Ramos (cell line): ENCODE data around the gene C6orf163.

ENCODE experiments used
- in situ Hi-C: fragments of 300-500 bp; cut with MboI; formaldehyde crosslinking; loops from one replicate; pipeline ENCODE4 v1.14.3; 2022; ENCODE audit warnings: low sequenced_read_pairs; ENCODE audit not compliant: unreplicated experiment

The C6orf163 gene

DNA sequence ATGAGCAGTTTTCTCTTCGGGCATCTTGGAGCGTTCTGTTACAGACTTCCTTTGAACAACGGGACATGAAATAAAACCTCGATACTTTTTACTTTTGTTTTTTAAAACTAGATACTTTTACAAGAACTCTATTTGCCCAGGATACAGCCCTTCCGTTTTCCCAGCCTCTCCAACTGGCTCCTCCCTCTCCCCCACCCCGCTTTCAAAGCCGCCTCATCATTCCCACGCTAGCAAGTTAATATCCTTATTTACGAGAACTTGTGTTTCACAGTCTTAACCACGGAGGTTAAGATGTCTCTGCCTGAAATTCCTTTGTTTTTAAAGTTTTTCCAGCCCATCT is 62.9 kb downstream of the C6orf163 start:
- in situ Hi-C loops: no loop called here

DNA sequence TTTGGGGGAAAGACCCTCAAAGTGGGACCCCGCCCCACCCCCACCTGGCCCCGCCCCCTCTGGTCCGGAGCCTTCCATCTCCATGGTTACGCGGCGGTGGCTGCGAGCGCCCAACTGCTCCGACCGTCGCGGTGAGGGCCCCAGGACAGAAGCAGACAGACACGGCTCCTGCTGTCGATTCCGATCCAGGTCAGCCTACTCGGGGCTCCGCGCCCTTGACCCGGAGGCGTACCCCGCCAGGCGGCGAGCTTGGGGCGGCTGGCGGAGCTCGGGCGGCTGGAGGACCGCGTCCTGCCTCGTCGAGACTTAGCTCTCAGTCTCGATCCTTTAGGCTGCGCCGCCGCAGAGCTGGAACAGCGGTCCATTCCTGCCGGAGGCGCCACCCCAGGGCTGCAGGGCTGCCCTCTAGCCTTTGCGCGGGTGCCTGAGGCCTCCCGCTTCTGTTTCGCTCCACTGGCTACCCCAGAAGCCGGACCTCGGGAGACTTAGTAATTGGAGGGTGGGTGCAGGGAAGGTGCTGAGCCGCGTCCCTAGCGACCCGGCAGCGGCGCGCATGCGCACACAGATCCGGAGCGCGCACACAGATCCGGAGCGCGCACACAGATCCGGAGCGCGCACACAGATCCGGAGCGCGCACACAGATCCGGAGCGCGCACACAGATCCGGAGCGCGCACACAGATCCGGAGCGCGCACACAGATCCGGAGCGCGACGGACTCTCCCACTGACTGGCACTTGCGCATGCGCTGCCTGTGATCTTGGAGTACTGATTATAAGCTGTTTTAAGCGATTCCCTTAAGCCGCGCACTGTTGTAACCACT is 63.5 kb downstream of the C6orf163 start, which contains the start of gene CFAP206:
Gene CFAP206 (plus strand): TSS at position 72 of the 820 bp plus-strand sequence. CDS start 1,868 bp downstream, outside the sequence.
- in situ Hi-C loops: no loop called here

DNA sequence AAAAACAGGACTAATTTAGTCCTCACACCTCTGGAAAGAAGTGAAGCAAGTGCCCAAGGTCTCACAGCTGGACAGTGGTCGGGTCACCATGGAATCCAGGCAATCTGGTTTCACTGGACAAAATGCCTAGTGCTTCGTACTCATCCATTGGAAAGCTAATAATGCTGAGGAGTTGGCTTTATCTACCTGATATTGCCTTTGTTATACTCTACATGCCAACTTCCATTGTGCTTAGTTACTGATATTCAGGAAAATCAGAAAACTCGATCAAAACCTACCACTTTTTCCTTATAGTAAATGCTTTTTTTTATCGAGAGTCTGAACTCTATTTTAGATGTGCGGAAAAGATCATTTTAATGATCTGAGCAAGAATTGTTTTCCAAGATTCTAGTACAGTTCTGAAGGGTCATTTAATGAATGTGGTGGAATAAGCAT is 64.1 kb downstream of the C6orf163 start:
- in situ Hi-C loops: no loop called here
